Neutrophil (primary cell): ENCODE results near the gene TCERG1L.

ENCODE experiments used
- H3K27ac ChIP-seq: fragments of 200-600 bp; sonication (generic); 2 replicates; pipeline ENCODE4 v1.5.1; 2016; ENCODE audit warnings: mild to moderate bottlenecking, moderate library complexity
- H3K27me3 ChIP-seq: fragments of 200-600 bp; sonication (generic); 2 replicates; pipeline ENCODE4 v1.6.0; 2016; ENCODE audit warnings: mild to moderate bottlenecking
- H3K36me3 ChIP-seq: fragments of 200-600 bp; sonication (generic); 2 replicates; pipeline ENCODE4 v1.5.1; 2017
- H3K4me1 ChIP-seq, 2 experiments: fragments of 200-600 bp in 1 of 2; sonication (generic) in 1 of 2; 1 replicate in 1 of 2; 2 replicates in 1 of 2; pipeline versions ENCODE4 v1.5.1 to v1.6.1; 2013 to 2016; ENCODE audit warnings: low read depth in 1 of 2, low read length in 1 of 2, mild to moderate bottlenecking in 1 of 2, moderate library complexity in 1 of 2; ENCODE audit not compliant: control insufficient read depth in 1 of 2, insufficient read depth in 1 of 2
- H3K4me3 ChIP-seq, 2 experiments: fragments of 200-600 bp in 1 of 2; sonication (generic) in 1 of 2; 1 replicate in 1 of 2; 2 replicates in 1 of 2; pipeline ENCODE4 v1.5.1; 2013 to 2016; ENCODE audit warnings: low read depth in 1 of 2, low read length in 1 of 2, mild to moderate bottlenecking in 1 of 2, moderate library complexity in 1 of 2
- H3K9me3 ChIP-seq: fragments of 200-600 bp; sonication (generic); 2 replicates; pipeline ENCODE4 v1.5.1; 2016
- CTCF ChIP-seq: fragments of 200-600 bp; sonication (generic); IDR thresholded peaks from 2 replicates; pipeline ENCODE4 v1.5.1; 2016; ENCODE audit warnings: antibody characterized with exemption

The TCERG1L gene

GRCh38 chr10:131199646-131200045 is 111.9 kb downstream of the TCERG1L start:
- Histone ChIP-seq H3K27me3 (peaks cover 8% of the 10 kb centered on the region), H3K4me3 (no peak overlapping the region), H3K36me3 (no peaks in the 10 kb centered on the region), H3K4me1 (no peaks in the 10 kb centered on the region), H3K27ac (no peak overlapping the region), H3K9me3 (no peaks in the 10 kb centered on the region)
- TF ChIP-seq CTCF: no peak

DNA sequence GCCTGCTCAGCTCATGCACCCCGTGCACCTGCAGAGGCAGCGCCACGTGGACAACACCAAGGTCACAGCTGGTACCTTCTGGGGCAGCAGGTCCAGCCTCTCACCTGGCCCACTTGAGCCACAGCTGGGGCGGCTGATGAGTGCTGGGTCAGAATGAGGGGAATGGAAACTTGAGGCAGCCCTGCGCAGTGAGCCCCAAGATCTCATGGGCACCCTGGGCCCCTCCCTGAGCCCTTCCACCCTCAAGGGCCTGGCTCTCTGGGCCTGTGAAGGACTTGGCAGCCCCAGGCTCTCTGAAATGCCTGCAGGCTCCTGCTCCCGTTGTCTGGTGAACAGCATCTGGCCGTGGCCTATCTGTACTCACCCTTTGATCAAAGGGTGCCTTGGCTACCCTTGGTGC is 112.7 kb downstream of the TCERG1L start:
- Histone ChIP-seq H3K4me1 (no peaks in the 10 kb centered on the region), H3K27me3 (peaks cover 8% of the 10 kb centered on the region), H3K4me3 (no peak overlapping the region), H3K27ac (no peak overlapping the region), H3K36me3 (no peaks in the 10 kb centered on the region), H3K9me3 (no peaks in the 10 kb centered on the region)
- TF ChIP-seq CTCF: no peak

GRCh38 chr10:131198401-131198800 is 113.1 kb downstream of the TCERG1L start:
- Histone ChIP-seq H3K27ac (no peak overlapping the region), H3K27me3 (peaks cover 8% of the 10 kb centered on the region), H3K9me3 (no peaks in the 10 kb centered on the region), H3K4me1 (no peaks in the 10 kb centered on the region), H3K36me3 (no peaks in the 10 kb centered on the region), H3K4me3 (no peak overlapping the region)
- TF ChIP-seq CTCF: no peak

DNA sequence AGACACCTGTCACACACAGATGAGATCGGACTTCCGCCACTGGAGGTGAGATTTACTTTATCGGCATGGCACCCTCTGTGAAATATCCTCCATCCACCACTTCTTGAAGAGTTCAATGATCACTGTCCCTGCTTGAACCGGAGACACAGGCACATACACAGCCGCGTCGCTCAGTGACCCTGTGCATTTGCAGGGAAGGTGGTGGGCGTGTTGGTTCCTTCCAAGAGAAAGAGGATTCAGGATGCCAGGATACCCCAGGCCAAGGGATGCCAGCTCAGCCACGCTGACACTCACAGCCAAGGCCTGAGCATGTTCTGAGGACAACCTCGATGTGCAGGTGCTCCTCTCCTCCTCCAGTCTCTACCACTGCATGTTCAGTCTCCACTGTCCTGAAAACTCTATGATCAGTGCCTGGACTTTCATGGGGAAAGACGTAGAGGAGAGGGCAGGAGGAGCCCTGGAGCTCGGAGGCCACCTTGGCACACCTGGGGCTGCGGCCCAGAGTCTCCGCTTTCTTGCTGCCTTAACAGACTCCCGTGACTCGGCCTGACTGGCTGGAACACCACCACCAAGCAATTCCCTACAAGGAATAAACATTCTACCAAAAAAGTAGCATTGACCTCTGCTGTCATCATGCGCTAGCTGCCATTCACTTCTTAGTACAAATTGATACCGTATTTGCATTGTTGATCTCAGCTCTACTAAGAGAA is 115.2 kb downstream of the TCERG1L start:
- Histone ChIP-seq H3K27me3 (peaks cover 8% of the 10 kb centered on the region), H3K27ac (no peak overlapping the region), H3K36me3 (no peaks in the 10 kb centered on the region), H3K4me1 (no peaks in the 10 kb centered on the region), H3K4me3 (no peak overlapping the region), H3K9me3 (no peaks in the 10 kb centered on the region)
- TF ChIP-seq CTCF: no peak

DNA sequence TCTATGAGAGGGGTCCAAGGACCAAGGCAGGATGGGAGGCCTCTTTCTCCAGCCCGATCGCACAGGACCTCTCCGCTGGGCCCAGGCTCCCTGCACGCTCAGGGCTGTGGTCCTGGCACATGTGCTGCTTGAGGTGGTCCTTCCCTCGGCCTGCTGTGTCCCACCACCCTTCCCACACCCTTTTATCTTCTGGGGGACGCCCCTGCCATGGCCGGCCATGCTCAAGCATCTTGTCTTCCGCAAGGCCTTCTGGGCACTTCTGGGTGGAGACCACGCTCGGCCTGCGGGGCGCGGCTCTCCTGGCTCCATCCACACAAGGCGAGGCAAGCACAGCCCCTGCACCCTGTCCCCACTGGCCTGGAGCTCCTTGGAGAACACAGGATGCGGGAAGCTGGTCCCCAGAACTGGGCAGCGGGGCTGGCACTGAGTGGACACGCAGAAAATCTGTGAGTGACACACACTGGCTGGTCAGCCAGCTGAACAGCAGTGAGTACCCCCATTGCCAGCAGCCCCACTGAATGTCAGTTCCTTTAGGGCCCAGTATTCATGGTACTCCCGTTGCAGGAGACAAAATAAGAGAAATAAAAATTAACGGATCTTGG is 115.9 kb downstream of the TCERG1L start:
- no peaks in the 10 kb centered on the region for H3K36me3 ChIP-seq
- no peak overlapping the region for H3K4me3 ChIP-seq
- H3K27ac ChIP-seq: no peak overlapping the region
- no peaks in the 10 kb centered on the region for H3K9me3 ChIP-seq
- H3K4me1 ChIP-seq: no peaks in the 10 kb centered on the region
- peaks cover 8% of the 10 kb centered on the region for H3K27me3 ChIP-seq
- TF ChIP-seq CTCF: no peak
